Left hindlimb (tissue), 1 donor: Measurements from ENCODE around the gene ZSCAN32.

Source experiments
- DNase-seq: peaks from one replicate; pipeline ENCODE4 v3.0.0-alpha.2; 2018

The ZSCAN32 gene

DNA sequence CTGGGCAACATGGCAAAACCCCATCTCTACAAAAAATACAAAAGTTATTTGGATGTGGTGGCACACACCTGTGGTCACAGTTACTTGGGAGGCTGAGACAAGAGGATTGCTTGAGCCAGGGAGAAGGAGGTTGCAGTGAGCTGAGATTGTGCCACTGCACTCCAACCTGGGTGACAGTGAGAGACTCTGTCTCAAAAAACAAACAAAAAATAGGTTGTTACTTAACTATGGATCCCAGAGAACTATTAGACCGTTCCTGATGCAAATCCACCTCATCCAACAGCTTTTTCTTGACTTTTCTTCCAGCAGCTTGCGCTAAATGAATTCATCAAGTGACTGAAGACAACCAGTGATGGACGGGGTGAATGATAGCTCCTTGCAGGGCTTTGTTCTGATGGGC, 45.2 kb downstream of the ZSCAN32 start, which contains the start of gene OR2C1:
TSS of gene OR2C1 (plus strand) at position 301 of the 400 bp plus-strand sequence. CDS start at position 353, 52 bp downstream.
- no peak for DNase-seq

DNA sequence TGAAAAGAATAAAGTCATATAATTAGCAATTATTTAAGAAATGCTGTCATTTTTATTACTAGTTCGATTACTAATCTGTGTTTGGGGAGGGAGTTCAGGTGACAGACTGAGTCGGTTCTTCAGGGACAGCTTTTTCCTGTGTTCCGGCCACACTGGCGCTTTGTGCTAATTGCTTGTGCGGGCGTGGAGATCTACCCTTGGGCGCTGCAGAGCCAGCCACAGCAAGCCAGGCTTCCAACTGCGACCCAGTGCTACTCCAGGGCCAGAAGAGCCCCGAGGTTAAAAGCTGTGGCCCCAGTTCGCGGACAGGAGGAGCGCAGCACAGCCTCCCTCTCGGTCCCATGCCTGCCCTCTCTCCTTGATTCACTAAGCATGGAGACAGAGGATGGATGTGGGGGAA, 51.6 kb downstream of the ZSCAN32 start:
- DNase-seq: no peak

DNA sequence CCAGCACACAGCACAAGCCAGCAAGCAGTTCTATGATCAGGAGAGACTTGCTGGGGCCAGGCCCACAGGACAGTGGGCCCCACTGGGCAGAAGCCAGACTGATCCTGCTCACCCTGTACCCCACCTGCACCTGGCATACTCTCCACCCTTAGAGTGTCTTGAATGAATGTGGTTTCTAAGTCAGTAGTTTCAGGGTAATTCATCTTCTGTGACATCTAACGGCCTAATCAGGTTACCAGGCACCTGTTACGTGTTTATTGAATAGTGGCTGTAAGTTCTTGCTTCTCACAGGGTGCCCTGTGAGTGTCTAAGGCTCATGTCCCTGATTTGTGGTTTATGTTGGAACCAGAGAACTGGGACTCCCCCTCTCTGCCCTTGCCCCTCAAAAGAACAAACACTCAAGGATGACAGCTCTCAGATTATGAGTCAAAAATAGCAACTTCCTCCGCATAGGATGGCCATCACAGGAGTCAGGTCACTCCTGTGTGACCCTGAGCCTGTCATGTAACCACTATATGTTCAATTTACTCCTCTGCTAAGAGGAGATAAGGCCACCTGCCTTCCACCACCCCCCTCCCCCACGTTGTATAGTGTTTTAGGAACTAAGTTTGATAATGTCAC, 52.1 kb downstream of the ZSCAN32 start:
- no peak for DNase-seq

DNA sequence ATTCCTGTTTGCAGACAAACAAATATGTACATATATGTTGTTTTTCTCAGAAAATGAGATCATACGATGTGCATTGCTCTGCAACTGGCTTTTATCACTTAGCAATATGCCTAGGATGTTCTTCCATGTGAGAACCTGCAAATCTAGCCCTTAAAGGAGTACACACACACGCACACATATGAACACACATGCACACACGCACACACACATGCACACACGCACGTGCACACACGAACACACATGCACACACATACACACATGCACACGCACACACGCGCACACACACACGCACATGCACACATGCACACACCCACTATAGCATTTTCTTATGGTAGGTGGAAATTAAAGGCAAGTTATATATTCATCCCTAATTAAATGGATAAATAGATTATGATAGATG, 53.2 kb downstream of the ZSCAN32 start:
- DNase-seq: no peak

DNA sequence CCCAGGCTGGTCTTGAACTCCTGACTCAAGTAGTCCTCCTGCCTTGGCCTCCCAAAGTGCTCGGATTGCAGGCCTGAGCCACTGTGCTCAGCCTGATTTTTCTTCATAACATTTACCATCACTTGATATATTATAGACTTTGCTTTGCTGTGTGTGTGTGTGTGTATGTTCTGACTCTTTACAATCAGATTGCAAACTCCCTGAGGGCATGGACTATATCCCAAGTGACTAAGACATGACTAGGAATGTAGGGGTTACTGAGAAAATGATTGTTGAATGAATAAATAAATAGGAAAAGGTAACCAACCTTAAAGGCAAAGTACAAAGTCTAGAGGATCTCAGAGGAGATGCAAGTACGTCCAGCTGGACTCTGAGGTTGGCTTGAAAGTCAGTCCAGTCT, 54.8 kb downstream of the ZSCAN32 start:
- no peak for DNase-seq
